Measurements from ENCODE around the gene CYP39A1. TPM values are rescaled to one million over a fixed set of nuclear protein-coding genes. Genes with fewer than 3 reads are reported as not detected.

The CYP39A1 gene
- total RNA-seq, 1 experiment from 2014 or later, result 1.7 TPM

DNA sequence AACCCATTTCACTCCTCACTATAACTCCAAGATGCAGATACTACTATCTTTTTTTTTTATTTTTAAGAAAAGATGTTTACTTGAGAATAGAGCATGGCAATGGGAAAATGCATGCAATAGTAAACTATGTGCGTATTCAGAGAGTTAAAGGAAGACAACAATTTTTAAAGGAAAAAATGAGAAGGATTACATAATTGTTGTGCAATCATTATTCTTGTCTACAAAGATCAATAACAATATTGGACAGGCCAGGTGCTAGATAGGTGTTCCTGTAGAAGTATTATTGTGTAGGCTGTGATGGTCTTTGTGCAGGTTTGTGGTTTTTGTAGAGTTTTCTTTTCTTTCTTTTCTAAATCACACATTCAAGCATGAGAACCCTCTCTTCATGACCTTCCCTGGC is 20.6 kb downstream of the CYP39A1 start:
- H3K4me3 Mint-ChIP-seq (ENCODE audit: low read depth, unreplicated experiment), result no peak overlapping the region
- H3K36me3 Mint-ChIP-seq (ENCODE audit: insufficient read depth, unreplicated experiment), result no peaks in the 10 kb centered on the region
- H3K9me3 Mint-ChIP-seq (ENCODE audit: low read depth, unreplicated experiment), result no peaks in the 10 kb centered on the region
- TF ChIP-seq, protein P1, sequence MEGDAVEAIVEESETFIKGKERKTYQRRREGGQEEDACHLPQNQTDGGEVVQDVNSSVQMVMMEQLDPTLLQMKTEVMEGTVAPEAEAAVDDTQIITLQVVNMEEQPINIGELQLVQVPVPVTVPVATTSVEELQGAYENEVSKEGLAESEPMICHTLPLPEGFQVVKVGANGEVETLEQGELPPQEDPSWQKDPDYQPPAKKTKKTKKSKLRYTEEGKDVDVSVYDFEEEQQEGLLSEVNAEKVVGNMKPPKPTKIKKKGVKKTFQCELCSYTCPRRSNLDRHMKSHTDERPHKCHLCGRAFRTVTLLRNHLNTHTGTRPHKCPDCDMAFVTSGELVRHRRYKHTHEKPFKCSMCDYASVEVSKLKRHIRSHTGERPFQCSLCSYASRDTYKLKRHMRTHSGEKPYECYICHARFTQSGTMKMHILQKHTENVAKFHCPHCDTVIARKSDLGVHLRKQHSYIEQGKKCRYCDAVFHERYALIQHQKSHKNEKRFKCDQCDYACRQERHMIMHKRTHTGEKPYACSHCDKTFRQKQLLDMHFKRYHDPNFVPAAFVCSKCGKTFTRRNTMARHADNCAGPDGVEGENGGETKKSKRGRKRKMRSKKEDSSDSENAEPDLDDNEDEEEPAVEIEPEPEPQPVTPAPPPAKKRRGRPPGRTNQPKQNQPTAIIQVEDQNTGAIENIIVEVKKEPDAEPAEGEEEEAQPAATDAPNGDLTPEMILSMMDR (IDR thresholded peaks at IDR 0.05; ENCODE audit: unreplicated experiment), result no peak
- no peaks in the 10 kb centered on the region for H3K27me3 Mint-ChIP-seq (ENCODE audit: unreplicated experiment)
- DNase-seq, result no peak
- BruUV-seq (replicated peaks), result no TSS peak
- CTCF ChIA-PET, result interaction anchor here (0.7 kb wide), 1 partner anchor 215 kb away, joined by 3 read pairs; no protein-coding TSS in a partner anchor
- intact Hi-C loops (cut with micrococcal nuclease; ENCODE audit: unreplicated experiment), result no loop called here
- H3K27ac Mint-ChIP-seq (ENCODE audit: unreplicated experiment), result no peak overlapping the region
- H3K4me1 Mint-ChIP-seq (ENCODE audit: low read depth, unreplicated experiment), result no peaks in the 10 kb centered on the region

DNA sequence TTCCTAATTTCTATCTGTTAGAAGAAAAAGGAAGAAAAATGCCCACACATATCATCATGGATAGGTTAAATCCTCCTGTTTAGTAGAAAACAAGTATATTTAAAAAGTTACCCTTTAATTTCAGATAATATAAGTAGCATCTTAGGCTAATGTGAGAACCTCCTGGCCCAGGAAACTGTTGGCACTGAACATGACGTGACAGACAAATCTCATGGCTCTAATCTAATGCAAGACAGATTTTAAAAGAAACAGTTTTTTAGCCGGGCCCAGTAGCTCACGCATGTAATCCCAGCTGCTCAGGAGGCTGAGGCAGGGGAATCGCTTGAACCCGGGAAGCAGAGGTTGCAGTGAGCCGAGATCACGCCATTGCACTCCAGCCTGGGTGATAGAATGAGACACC is 22.9 kb downstream of the CYP39A1 start:
- BruUV-seq (replicated peaks), result no TSS peak
- no peaks in the 10 kb centered on the region for H3K36me3 Mint-ChIP-seq (ENCODE audit: insufficient read depth, unreplicated experiment)
- no peaks in the 10 kb centered on the region for H3K9me3 Mint-ChIP-seq (ENCODE audit: low read depth, unreplicated experiment)
- TF ChIP-seq, protein P1 (IDR thresholded peaks at IDR 0.05; ENCODE audit: unreplicated experiment), result no peak
- H3K4me1 Mint-ChIP-seq (ENCODE audit: low read depth, unreplicated experiment), result no peaks in the 10 kb centered on the region
- no peak overlapping the region for H3K27ac Mint-ChIP-seq (ENCODE audit: unreplicated experiment)
- H3K27me3 Mint-ChIP-seq (ENCODE audit: unreplicated experiment), result no peaks in the 10 kb centered on the region
- no peak overlapping the region for H3K4me3 Mint-ChIP-seq (ENCODE audit: low read depth, unreplicated experiment)
- CTCF ChIA-PET, result no interaction called here
- intact Hi-C loops (cut with micrococcal nuclease; ENCODE audit: unreplicated experiment), result loop anchor here (5.0 to 10.0 kb wide), 3 partner anchors 137 to 542 kb away; partner anchors contain the start of gene RCAN2
- no peak for DNase-seq

DNA sequence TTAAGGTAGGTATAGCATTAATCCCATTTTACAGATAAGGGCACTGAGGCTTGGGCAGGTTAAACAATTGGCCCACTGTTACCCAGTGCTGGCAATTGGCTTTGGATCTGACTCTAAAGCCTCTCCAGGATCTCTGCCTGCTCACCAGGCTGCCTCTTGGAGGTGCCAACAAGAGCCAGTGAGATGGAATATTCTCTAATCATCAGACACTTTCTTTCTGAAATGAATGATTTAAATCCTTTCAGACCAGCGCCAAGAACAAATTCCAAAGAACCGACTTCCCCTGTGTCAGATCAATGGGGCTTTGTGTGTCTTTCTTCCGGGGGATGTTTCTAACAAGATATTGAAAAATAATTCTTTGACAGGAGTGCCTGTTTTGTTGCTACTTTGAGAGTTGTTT is 23.6 kb downstream of the CYP39A1 start:
- TF ChIP-seq, protein P1 (IDR thresholded peaks at IDR 0.05; ENCODE audit: unreplicated experiment), result no peak
- Mint-ChIP-seq H3K4me1 (ENCODE audit: low read depth, unreplicated experiment) (no peaks in the 10 kb centered on the region), H3K9me3 (ENCODE audit: low read depth, unreplicated experiment) (no peaks in the 10 kb centered on the region), H3K27ac (ENCODE audit: unreplicated experiment) (no peak overlapping the region), H3K27me3 (ENCODE audit: unreplicated experiment) (no peaks in the 10 kb centered on the region), H3K4me3 (ENCODE audit: low read depth, unreplicated experiment) (no peak overlapping the region), H3K36me3 (ENCODE audit: insufficient read depth, unreplicated experiment) (no peaks in the 10 kb centered on the region)
- CTCF ChIA-PET, result no interaction called here
- DNase-seq, result no peak
- BruUV-seq (replicated peaks), result no TSS peak
- intact Hi-C loops (cut with micrococcal nuclease; ENCODE audit: unreplicated experiment), result loop anchor here (5.0 to 10.0 kb wide), 3 partner anchors 137 to 542 kb away; partner anchors contain the start of gene RCAN2

DNA sequence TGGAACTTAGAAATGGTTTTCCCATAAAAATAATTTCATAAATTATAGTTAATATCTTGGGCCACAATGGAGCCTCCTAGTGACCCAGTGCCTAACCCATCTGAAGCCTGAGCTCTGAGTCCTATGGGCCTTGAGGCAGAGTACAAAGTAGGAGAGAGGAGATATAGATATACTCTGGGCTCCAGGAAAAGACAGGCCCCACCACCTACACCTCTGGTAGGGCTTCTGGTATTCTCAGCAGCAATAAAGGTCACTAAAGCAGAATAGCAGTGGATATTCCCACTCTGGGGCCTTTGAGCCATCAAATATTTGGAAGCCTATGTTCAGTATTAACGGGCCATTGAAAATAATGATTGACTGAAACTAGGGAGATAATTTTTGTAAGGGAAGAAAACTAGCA is 24.1 kb downstream of the CYP39A1 start:
- Mint-ChIP-seq H3K9me3 (ENCODE audit: low read depth, unreplicated experiment) (no peaks in the 10 kb centered on the region), H3K27me3 (ENCODE audit: unreplicated experiment) (no peaks in the 10 kb centered on the region), H3K27ac (ENCODE audit: unreplicated experiment) (no peak overlapping the region), H3K4me3 (ENCODE audit: low read depth, unreplicated experiment) (no peak overlapping the region), H3K36me3 (ENCODE audit: insufficient read depth, unreplicated experiment) (no peaks in the 10 kb centered on the region), H3K4me1 (ENCODE audit: low read depth, unreplicated experiment) (no peaks in the 10 kb centered on the region)
- BruUV-seq (replicated peaks), result no TSS peak
- DNase-seq, result no peak
- intact Hi-C loops (cut with micrococcal nuclease; ENCODE audit: unreplicated experiment), result loop anchor here (5.0 to 10.0 kb wide), 3 partner anchors 136 to 541 kb away; partner anchors contain the start of gene RCAN2
- TF ChIP-seq, protein P1 (IDR thresholded peaks at IDR 0.05; ENCODE audit: unreplicated experiment), result no peak
- CTCF ChIA-PET, result no interaction called here

Data from Calu3 (cell line).